GM19395 (cell line): ENCODE data around the gene GULP1.
"Not testable (repeated sequence)": the region's sequence is repeated elsewhere in the genome, so short reads cannot be mapped to it uniquely, and the experiment has no call there.

Source experiments
- ATAC-seq: cut with Tn5 transposase; IDR thresholded peaks from one replicate; pipeline ENCODE4 v1.9.1; 2021; ENCODE audit warnings: mild to moderate bottlenecking, moderate library complexity; ENCODE audit not compliant: unreplicated experiment

The GULP1 gene, protein sequence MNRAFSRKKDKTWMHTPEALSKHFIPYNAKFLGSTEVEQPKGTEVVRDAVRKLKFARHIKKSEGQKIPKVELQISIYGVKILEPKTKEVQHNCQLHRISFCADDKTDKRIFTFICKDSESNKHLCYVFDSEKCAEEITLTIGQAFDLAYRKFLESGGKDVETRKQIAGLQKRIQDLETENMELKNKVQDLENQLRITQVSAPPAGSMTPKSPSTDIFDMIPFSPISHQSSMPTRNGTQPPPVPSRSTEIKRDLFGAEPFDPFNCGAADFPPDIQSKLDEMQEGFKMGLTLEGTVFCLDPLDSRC

DNA sequence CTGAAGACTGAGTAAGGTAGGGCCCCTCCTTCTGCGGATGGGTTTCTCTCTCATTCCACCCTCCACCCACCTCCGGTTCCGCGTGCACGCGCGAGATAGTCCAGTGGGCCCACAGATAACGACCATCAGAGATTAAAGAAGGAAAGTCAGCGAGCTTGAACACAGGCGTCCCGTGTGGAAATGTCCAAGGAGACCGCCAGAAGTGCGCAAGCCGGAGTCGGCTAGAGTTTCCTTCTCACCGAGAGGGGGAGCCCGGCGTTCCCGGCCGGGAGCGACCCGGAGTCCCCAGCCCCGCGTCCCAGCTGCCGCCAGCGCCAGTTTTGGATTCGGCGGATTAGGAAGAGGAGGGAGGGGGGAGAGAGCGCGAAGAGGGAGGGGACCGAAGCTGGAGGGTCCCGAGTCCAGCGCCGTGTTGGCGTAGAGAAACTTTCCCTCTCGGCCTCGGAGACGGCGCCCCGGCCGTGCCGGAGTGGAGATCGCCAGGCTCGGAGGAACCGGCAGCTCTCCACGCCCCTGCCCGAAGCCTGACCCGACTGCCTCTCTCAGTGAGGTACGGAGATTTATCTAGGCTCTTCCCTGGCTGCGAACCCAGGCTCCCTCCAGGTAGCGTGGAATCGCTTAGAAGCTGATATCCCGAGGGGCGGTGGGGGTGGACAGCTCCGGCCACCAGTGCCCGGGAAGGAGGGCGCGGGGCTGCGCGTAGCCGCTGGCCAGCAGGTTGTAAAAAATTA lies at the start of gene GULP1:
GULP1 (plus strand) TSS at position 258 of the 731 bp plus-strand sequence. CDS start 185,829 bp downstream, outside the sequence.
- no peak for ATAC-seq

DNA sequence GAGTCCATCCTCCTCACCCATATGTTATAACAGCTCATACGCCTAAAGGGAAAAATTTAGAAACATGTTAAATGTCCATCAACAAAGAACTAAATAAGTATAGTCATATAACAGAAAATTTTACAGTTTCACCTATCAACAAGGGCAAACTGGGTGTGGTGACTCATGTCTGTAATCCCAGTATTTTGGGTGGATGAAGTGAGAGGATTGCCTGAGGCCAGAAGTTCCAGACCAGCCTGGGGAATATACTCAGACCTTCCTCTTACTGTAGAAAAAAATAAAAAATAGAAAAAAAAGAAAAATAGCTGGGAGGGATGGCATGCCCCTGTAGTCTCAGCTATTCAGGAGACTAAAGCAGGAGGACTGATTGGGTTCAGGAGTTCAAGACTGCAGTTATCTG lies 48.3 kb upstream of the GULP1 start:
- no peak for ATAC-seq

DNA sequence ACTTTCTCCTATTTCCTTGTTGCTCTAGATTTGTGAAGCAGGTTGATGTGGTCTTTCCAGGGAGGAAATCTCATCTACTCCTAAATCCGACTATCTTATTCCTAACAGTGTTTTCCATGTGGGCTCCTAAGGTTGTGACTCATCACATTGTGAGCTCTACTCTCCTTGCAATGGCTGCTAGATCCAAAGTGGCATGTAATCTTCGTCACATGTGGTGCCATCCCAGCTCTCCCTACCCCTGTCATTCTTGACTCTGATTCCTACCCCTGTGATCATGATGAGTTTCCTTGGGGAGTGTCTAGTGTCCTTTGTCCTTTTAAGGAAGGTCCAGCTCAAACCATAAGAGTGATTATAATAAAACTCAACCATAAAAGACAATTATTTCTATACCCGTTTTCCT lies 47.3 kb upstream of the GULP1 start:
- ATAC-seq = no peak

DNA sequence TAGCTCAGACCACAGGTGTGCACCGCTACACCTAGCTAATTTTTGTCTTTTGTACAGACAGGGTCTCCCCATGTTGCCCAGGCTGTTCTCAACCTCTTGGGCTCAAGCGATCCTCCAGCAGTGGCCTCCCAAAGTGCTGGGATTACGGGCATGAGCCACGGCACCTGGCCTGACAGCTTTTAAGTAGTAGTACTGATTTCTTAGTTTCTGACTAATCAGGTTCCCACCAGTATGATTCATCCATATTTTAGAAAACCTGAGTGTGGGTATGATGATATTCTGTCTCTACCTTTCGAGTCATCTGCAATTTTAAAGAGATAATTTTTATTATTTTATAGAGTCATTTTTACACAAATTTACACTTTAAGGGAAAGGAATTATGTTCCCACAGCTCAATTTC lies 46.4 kb upstream of the GULP1 start:
- no peak for ATAC-seq

DNA sequence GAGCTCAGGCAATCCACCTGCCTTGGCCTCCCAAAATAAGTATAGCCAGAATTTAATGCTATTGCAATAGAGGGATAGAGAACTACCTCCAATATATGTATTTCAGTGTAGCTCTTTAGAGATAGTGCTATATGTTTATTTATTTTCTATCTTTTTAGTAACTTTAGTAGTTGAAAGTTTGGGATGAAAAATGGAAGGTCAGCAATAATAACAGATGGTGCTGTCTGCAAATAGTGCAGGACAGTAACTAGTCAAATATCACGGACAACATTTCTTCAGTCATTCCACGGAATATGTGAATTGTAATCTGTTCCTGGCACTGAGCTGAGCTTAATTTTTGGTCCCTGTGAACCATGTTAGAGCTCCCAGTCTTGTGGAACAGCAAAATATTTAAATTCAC lies 43.2 kb upstream of the GULP1 start:
- ATAC-seq = no peak

DNA sequence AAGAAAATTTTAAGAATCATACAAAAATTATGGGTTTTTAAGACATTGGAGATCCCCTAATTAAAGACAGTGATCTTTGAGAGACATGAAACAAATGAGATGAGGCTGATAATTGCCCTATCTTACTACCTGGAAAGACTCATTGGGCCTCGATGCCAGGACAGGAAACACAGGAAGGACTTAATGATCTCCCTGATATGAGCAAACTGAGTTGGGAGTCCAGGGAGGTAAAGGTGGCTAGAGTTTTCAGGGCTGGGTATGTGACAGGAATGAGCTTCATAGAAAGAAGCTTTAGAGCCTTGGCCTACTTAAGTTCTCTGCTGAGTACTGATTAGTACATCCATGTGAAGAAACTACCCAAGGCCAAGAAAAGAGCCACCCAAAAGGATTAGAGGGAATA lies 40.6 kb upstream of the GULP1 start:
- ATAC-seq = no peak

DNA sequence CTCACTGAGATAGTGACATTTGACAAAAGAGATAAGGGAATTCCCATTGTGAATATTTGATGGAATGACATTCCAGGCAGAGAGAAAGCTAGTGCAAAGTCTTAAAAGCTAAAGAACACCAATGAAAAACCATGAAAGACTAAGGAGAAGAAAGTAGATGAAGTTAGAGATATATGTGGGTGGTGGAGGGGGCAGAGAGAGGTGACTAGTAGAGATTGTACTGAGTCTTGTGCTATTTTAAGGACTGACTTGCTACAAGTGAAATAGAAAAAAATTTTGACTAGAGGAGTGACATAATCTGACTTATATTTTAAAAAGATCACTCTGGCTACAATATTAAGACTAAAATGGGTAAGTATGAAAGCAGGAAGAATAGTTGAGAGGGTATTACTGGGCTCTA lies 35.3 kb upstream of the GULP1 start:
- no peak for ATAC-seq

DNA sequence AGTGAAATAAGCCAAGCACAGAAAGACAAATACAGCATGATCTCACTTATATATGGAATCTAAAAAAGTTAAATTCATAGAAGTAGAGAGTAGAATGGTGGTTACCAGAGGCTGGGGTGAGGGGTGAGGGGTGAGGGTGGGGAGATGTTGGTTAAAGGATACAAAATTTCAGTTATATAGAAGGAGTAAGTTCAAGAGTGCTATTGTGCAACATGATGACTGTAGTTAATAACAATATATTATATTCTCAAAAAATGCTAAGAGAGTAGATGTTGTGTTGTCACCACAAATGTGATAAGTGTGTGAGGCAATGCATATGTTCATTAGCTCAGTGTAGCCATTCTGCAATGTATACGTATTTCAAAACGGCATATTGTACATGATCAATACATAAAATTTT lies 26.4 kb upstream of the GULP1 start:
- no peak for ATAC-seq

DNA sequence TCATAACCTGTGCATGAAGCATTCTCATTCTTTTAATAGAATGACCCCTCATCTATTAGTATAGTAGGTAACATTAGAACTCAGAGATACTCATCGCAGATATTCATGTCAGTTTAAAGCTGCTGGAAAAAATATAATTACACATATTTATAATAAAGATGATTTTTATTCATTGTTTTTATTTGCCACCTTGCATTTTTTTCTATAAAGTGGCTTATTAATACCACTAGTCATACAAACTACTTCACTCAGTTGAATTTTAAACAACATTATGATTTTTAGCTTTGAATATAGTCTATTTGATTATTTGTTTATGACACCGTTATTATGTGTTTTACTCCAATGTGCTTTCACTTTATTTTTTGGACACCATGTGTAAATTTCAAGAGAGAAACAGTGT lies 23.9 kb upstream of the GULP1 start:
- no peak for ATAC-seq

DNA sequence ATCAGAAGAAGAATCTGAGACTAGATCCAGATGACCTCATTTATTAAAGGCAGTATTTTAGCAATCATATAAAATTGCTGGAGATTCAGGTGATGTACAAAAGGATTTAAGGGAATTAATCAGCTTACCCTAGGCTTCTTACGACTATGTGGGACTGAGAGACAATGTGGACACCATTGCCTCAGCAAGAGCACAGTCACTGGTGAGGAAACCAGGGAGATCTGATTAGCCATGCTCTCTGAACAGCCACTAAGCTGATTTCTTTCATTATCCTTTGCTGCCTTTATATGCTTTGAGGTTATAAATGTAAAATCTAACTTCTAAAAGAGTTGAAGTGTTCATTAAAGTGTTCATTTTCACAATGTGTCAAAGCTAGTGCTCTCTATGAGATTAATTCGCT lies 22.7 kb upstream of the GULP1 start:
- ATAC-seq = no peak

DNA sequence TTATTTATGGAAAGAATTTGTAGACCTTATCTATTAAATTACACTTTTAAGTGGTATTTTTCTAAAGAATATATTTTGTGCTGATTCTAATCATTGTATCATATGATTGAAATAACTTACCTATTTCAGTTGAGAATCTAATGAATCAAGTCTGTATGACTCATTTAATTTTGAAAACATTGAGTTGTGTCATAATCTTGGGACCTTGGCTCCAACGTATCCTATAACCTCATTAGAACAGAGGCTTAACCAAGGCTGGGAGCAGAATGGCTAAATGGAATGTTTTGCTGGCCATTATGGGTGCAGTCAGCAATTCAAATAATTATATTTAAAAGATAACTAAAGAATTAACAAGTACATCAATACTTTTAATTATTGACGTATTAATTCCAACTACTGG lies 19.6 kb upstream of the GULP1 start:
- ATAC-seq = no peak

DNA sequence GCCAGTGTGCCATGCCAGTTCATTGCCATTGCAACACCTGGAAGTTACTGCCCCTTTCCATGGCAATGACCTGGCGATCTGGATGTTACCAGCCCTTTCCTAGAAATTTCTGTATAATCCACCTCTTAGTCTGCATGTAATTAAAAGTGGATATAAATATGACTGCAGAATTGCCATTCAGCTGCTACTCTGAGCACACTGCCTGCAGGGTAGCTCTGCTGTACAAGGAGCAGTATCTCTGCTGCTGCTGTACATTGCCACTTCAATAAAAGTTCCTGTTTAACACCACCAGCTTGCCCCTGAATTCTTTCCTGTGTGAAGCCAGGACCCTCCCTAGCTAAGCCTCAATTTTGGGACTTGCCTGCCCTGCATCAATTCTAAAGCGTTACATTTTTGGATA lies 17.4 kb upstream of the GULP1 start:
- no peak for ATAC-seq

DNA sequence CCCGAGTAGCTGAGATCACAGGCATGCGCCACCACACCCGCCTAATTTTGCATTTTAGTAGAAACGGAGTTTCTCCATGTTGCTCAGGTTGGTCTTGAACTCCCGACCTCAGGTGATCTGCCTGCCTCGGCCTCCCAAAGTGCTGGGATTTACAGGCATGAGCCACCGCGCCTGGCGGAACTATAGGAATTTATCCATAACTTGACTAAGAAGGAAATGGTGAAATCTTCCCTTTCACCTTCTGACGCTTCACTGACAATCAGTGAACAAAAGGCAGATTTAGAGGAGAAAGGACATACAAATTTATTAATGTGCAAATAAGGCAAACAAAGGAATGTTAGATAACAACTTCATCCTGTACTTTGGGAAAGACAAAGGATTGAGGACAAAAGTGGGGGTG lies 15.4 kb upstream of the GULP1 start:
- ATAC-seq = no peak

DNA sequence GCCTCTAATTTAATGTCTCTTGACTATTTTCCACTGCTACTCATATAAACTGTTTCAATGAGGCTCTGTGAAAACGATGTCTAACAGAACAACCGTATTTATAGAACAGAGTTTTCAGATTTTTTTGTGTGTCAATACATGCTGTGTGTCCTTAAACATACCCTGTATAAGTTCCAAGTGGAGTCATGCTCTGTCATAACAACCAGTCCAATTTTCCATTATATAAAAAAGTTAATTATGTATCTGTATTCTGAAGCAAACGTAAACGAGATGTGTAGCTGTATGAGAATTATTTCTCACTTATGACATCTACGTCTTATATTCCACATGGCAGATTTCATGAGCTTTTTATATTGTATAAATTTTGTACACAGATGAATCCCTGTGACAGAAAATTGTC lies 13.9 kb upstream of the GULP1 start:
- ATAC-seq = no peak

DNA sequence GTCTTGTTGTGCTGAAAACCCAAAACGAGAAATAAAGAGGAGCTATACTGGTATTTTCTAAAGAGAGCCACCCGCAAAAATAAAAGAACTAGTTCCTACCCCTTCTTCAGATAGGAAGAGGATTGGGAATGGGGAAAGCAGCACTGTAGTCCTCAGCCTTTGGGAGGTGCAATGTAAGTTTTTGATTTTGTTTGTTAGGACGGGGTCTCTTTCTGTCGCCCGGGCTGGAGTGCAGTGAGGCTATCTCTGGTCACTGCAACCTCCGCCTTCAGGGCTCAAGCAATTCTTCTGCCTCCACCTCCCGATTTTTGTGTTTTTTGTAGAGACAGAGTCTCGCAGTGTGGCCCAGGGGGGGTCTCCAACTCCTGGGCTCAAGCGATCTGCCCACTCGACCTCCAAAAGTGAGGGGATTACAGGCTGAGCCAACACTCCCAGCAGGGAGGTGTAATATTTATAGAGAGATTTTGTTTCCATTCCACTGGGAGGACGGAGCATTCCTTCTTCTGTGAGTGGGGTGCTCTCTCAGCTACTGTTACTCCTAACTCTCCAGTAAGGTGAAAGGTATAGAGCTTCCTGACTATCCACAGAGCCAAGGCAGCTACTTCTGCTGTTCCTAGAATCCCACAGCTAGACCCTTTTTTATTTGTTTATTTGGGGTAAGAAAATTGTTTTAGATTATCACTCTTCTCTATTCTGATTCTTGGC lies 13.1 kb upstream of the GULP1 start:
- ATAC-seq = no peak

DNA sequence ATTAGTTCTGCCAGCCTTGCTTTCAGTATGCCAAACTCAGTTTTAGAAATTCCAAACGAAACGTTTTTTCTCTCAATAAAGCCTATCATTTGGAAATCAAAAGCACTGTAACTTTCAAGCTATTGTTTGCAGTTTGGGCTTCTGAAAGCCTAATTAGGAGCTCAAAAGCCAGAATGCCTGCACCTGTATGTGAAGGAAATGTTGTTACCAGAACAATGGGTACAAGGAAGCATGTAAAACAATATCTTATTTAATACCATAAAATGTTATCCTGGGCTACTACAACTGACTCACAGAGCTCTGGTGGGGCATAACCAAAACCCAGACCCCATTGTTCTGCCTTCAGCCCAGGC lies 12.6 kb upstream of the GULP1 start:
- no peak for ATAC-seq

DNA sequence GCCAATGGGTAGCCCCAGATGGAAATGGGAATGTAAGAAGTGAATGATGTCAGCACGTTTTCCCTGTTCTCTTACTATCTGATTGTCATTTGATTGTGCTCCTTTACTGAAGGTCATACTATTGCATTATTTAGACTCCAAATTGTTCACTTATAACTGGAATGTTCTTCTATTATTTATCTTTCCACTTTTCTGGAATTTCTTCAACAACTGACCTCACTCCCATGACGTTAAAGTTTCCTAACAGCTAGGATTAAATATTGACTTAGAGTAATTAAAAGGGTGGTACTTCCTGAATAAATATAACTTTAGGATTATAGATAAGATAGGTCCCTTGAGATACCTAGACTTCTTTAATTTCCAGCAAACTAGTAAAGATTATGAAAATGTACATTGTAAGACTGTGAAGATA lies 10.9 kb upstream of the GULP1 start:
- ATAC-seq = no peak

DNA sequence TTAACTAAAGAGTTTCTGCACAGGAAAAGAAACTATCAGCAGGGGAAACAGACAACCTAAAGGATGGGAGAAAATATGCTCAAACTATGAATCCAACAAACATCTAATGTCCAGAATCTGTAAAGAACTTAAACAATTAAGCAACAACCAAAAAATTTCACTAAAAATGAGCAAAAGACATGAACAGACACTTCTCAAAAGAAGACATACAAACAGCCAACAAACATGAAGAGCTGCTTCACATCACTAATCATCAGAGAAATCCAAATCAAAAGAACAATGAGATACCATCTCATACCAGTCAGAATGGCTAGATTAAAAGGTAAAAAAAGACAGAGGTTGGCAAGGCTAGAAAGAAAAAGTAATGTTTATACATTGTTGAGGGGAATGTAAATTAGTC lies 8.8 kb upstream of the GULP1 start:
- ATAC-seq = no peak

DNA sequence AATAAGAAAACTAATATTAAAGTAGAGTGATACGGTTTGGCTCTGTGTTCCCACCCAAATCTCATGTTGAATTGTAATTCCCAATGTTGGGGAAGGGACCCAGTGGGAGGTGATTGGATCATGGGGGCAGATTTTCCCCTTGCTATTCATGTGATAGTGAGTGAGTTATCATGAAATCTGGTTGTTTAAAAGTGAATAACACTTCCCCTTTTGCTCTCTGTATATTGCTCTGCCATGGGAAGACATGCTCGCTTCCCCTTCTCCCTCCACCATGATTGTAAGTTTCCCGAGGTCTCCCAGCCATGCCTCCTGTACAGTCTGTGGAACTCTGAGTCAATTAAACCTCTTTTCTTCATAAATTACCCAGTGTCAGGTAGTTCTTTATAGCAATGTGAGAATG lies 7.4 kb upstream of the GULP1 start:
- ATAC-seq = not testable (repeated sequence)

DNA sequence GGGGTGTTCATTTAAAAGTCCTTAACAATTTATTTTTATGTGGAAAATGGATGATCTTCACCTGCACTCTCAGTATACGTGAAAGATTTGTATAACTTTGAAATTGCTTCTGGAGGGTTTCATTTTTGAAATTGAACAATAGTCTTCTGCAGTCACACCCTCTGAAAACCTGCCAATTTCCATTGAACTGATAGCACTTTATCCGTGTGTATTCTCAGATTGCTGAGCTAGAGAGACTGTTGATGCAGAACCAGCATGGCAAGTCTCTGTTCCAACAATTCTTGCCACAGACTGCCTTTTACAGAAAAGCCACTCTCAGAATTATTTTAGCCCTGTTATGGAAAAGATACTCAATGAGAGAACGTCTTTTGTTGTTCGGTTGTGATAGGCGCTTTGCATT lies 6.6 kb upstream of the GULP1 start:
- ATAC-seq = no peak

DNA sequence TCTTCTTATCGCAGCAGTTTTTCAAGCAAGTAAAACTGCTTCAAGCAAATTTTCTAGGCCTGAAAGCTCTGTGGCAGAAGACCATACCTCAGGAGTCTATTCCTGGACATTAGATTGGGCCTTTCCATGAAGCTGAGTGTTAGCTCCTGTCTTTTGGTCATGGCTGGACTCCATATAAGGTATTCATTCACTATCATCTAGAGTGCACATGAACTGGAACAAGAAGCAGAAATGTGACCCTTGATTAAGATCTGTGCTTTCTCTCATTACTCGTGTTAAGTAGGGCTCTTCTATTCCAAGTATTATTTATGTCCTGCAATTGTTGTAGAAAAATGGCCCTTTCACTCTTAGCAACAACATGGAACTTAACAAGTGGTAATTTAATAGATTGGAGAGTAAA lies 5.9 kb upstream of the GULP1 start:
- ATAC-seq = no peak

DNA sequence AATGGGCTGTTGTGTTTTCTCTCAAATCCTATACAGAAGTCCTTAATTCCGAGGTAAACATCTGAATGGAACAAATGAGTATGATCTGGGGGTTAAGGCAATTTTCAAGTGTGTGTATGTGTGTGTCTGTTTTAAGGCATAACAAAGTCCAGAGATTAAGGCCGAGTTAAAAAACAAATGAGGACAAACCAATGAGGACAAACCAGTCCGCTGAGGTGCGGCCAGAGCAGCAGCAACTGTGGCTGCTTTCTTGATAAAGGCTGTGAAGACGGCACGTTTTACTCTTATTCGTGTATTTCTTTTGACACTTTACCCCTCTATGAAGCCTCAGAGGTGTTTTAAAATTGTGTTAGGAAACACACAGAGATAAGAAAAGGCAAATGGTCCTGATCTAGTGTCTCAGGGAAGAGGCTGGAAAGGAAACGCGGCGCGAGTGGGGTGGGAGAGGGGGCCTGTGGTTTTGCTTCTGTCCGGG lies 495 bp upstream of the GULP1 start:
- ATAC-seq = no peak
